Stimulated activated CD8-positive, alpha-beta memory T cell treated with anti-CD3 and anti-CD28 coated beads, Interleukin-7, amount 100 ng/mL, for 4 hours (primary cell): Measurements from ENCODE around the gene PLXNB2.

Experiments used
- DNase-seq, 2 donors: peaks; one replicate each; pipeline ENCODE4 v3.0.0-alpha.2; 2020; ENCODE audit warnings: low read depth in 2 of 2

PLXNB2 gene

DNA sequence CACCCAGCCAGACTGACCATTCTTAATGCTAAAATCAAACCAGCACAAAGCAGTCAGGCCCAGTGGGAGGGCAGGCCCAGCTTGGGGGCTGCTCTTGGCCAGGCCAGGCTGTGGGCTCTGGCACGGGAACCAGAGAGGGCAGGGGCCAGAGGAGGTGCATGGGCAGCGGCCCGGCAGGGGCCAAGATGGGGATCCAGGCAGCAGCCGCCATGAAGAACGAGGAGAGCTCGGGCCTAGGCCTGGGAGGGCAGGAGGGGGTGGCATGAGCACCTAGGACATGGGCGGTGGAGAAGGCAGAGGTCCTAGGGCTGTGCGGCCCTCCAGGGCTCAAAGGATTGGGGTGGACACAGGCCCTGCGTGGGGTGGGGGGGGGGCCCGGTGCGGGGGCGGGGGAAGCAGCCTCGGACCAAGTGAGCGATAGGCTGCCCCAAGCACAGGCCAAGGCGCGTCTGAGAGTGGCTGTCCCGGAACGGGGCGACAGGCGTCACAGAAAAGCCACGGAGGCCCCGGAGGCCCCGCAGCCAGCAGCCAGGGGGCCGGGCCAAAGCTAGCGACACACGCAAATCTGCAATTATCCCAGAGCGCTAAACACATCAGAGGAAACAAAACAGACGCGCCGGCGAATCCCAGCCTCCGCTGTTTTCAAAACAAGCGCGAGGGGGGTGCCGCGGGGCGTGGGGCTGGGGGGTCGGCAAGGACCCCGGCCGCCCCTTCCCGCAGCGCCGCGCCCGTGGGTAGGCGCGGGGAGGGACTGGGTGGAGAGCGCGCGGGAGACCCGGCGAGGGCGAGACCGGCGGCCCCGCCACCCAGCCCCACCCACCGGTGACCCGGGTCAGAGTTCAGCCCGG, 8.3 kb downstream of the PLXNB2 start:
- DNase-seq, result no peak

DNA sequence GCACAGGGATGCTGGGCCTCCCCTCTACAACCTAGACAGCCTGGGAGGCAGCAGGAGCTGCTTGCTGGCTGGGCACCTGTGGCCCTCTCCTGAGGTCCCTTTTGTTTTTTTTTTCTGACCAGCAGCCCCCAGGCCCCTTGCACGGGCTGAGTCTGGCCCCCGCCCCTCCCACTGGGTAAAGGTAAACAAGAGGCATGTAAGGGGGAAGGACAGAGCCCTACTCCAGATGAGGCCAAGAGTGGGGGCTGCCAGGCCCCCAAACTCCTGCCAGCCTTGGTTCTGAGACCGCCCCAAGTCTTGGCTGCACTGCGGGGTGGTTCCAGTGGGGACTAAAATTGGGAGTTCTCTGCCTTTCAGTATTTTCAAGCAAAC, 9.2 kb downstream of the PLXNB2 start:
- no peak for DNase-seq

DNA sequence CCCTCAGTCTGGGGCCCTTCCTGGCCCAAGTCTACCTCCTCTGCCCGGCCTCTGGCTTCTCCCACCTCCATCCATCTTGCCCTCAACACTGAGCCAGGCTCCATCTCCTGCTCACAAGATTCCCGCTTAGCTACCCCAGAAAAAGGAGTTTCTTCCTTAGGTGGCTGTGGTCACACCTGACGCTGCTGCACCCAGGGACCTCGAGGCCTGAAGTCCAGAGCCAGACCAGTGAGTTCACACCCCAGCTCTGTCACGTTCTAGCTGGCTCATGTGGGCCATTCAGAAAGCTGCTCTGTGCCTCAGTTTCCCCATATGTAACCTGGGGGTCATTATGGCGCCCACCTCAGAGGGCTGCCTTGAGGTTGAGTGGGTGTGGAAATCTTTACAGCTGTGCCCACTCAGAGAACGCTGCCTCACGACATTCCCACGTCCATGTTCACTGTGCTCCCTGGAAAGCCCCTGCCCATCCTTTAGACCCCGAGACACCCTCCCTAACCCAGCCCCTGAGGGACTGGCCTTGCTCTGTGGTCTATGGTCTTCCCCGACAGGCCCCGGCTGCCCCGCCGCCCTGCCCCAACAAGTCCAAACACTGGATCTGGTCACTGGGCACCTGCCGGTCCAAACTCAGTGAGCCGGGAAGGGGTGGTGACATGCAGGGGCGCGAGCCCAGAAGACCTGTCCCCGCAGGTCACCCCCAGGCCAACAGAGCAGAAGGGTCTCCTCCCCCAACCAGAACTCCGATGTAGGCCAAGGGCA, 9.8 kb downstream of the PLXNB2 start:
- DNase-seq, result no peak

DNA sequence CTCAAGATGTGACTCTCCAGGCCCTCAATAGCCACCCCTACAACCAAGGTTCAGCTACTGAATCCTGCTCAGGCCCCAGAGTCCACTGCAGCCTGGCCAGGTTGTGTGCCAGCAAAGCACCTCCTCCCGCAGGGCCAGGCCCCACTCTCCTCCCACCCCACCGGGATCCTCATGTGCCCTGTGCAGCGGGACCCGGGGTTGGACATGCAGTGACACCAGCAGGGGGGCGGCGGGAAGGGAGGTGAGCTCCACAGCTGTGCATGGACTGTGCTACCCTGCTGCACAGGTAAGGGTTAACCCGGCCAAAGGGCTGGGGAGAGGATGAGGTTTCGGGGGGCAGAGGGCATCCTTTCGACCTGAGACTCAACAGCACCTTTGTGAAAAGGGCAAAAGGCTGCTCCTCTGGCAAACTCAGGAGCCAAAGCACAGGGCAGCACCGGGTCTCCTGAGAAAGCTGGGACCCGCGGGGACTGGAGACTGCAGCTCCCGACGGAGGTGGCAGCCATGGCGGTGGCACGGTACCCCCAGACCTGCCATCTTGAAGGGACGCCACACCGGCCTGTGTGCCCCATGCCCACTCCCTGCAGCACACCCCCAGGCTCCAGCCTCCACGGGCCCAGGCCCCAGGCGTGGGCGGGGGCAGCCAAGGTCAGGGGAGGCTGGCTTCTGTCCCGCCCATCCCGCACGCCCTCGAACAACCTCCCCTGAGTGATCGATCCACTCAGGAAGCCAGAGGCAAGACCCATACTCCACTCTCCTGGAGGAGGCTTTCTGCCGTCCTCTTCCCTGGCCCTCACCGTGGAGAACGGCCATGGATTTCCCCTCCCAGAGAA, 10.6 kb downstream of the PLXNB2 start:
- DNase-seq, result no peak

DNA sequence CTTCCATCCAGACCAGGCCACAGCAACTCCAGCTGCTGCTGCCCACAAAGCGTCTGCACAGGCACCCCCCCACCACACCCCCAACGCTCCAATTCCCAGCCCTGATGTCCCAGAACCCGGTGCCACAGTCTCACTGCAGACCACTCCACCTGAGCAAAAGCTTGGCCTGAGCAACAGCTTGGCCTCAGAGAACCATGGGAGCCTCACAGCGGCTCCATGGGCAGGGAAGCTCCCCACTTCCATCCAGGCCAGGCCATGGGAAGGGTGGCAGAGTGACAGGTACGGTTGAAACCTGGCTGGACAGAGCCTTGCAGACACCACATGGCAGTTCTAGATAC, 13.2 kb downstream of the PLXNB2 start:
- DNase-seq, result no peak

DNA sequence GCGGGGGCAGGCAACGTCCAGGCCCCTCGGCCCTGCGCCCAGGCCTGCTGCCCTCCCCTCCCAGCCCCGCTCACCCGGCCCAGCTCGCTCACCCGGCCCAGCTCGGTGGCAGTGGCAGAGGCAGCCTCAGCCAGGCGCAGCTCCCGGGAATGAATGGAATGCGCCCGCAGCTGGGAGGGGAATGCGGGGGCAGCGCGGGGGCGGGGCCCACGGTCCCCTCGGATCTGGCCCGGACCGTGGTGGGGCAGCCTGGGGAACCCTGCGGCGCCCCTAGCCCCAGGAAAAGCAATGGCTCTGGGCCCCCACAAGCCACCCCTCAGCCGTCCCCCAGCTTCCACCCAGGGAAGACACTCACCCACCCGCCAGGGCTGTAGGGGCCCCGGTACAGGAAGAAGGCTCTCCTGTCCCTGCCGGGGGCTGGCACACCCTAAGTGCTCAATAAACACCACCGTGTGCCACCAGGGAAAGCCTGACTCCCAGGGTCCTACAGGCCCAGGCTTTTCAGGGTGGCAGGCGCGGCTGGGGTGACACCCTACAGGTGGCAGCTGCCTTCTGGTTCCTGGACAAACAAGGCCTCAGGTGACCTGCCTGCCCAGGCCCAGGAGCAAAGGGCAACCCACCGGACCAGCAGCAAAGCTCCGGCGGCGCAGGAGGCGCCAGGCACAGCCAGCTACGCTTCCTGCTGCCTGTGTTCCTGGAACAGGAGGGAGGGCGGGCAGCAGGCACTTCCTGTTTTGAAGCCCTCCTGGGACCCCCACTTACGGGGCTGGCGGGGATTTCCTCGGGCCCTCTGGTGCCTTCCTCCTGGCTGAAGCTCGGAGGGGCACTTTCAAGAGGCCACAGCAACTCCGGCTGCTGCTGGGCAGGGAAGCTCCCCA, 13.8 kb downstream of the PLXNB2 start:
- DNase-seq, result no peak

DNA sequence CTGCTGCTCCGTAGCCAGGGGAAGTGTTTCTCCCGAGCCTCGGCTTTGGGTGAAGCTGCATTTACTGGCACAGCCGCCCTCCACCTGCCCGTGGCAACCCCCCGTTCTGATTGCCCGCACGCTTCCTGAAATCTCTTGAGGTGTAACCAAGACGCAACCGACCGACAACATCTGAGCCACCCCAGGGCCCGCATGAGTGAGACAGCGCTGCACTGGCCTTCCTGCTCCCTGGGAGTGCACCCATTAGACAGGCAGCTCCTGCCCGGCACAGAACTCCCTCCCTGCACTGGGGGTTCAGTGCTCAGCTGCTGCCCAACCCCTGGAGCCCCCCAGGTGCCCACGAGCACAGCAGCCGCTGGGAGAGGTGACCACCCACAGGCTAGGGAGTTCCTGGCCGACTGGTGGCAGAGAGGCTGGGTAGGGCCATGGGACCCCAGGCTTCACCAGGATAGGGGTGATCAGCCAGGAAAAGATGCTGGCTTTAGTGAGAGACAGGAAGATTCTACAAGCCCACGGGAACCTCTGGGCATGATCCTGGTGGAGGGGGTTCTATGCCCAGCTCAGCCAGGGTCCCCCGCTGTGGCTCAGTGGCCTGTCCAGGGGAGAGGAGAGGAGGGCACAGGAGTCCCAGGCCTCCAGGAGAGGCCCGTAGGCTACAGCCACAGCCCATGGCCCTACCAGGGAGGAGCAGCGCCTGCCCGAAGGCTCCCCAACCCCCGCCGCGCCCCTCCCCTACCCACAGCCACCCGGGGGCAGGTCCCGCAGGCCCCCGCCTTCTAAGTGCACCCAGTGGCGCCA, 14.6 kb downstream of the PLXNB2 start:
- no peak for DNase-seq

DNA sequence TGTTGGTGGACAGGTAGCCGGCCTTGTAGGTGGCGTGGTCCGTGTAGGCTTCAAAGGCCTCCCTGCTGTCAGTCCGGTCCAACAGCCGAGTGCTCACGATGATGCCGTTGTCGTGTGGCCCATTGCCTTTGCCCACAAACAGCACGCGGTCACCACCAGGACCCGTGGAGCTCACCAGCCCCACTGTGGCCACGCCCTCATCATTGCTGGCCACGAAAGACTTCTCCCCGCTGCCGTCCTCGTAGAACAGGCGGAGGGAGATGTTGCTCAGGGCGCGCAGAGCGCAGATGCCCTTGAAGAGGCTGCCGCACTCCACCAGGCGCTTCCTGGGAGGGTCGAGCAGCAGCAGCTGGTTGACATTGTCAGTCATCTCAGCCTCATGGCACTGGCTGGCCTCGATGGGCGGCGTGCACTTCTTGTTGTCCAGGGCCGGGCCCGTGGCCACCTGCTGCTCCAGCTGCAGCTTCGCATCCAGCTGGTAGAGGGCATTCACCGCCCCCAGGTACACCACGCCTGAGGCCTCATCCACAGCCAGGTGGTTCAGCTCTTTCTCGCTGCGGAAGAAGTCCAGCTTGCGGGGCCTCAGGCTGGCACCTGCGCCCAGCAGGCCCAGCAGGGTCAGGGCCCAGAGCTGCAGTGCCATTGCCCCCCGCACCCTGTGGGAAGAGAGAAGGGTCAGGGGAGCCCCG, 17.4 kb downstream of the PLXNB2 start:
- DNase-seq, result no peak

DNA sequence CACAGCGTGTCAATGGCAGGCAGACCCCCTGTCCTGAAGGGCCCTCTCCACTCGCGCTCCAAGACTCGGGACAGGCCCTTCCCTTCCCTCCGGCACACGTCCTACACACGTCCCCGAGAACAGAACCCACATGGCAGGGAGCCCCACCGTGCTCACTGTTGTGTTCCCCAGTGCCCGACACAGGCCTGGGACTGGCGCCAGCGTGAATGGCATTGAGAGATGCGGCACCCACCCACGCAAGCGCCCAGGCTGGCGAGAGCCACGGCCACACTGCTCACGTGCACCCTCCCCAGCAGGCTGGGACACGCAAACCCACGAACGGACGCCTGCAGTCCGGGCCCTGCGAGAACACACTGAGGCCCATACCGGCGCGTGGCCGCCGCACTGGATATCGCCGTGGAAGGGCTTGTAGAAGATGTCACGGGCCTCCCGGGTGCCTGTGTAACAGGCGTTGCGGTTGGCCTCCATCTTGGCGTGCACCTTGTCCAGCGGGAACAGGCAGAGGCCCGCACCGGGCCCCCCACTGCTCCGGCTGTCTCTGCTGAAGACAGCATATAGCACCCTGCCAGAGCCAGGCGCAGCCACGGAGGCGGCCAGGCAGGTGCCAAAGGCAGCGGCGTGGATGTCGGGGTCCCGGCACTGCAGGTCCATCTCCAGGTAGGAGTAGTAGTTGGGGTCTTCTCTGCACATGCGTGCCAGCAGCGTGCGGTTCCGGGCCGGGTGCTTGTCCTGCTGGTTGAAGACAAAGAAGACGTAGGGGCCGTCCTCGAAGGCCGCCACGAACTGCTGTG, 18.1 kb downstream of the PLXNB2 start:
- DNase-seq, result no peak

DNA sequence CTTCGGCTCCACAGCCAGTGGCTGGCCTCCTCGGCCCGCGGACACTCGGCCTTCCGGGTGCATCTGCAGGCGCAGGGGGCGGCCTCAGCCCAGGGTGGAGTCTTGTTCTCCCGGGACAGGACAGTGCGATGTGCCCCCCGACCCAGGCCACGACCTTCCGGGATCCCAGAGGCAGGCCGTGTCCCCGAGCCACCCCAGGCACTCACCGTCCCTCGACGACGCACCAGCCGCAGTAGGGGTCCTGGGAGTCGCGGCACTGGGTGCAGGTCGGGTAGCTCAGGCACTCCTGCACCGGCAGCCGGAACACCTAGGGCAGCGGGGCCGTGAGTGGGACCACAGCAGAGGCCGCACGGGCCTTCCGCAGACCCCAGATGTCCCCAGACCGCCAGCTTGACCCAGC, 19.7 kb downstream of the PLXNB2 start:
- no peak for DNase-seq

DNA sequence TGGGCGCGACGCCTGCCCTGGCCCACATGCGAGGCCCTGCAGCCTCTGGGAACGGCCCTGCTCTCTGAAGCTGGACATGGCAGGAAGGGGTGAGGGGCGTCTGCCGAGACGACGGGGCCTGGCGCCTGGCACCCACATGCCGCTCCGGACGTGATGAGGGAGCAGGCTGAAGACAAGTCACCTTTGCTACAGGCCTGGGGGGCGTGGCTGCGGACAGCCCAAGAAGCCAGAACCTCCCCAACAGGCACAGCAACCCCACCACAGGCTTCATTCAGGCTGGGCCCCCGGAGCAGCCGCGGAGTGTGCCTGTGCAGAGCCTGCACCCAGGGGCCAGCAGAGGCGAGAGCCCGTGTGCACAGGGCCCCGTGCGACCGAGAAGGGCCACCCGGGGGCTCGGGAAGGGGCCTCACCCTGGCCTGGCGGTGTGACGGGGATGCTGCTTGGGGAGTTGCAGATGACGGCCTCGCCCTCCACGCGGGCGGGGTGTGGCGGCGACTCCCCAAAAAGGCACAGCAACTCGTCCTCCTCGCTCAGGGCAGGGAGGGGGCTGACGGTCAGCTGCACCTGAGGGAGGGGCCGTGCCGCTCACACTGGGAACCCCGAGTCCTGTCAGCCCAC, 20.6 kb downstream of the PLXNB2 start:
- no peak for DNase-seq

DNA sequence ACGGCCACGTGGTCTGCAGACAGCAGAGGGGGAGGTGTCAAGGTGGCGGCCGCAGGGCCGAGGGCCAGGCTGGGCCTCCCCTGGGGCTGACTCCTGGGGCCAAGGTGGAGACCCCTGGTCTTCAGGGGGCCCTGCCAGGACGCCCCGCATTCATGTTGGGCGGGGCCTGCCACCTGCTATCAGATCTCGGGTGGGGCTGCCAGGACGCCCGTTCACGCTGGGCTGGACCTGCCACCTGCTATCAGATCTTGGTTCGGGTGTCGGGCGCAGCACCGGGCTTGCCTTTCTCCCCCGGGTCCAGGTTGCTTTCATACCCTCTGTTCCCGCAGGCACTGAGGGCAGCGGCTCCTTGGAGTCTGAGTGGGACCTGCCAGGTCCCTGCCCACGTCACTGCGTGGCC, 21.2 kb downstream of the PLXNB2 start:
- DNase-seq, result no peak

DNA sequence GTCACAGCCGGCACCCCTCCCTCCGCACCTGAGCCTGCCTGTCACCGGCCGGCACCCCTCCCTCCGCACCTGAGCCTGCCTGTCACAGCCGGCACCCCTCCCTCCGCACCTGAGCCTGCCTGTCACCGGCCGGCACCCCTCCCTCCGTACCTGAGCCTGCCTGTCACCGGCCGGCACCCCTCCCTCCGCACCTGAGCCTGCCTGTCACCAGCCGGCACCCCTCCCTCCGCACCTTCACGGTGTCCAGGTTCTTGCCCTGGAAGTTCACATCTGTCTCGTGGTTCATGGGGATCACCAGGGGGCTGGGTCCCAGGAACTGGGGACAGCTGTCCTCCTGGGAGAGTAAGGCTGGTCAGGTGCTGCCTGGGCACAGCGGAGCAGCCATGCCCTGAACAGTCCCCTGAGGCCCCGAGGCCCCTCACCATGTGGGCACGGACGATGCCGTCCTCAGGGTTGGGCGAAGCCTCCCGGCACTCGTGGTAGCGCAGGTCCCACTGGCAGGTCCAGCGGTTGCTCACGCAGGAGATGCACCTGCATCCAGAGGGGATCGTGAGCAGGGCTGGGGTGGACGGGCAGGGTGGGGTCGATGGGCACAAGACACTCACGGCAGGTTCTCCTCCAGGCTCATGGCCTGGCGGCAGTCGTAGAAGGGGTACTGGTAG, 21.7 kb downstream of the PLXNB2 start:
- no peak for DNase-seq

DNA sequence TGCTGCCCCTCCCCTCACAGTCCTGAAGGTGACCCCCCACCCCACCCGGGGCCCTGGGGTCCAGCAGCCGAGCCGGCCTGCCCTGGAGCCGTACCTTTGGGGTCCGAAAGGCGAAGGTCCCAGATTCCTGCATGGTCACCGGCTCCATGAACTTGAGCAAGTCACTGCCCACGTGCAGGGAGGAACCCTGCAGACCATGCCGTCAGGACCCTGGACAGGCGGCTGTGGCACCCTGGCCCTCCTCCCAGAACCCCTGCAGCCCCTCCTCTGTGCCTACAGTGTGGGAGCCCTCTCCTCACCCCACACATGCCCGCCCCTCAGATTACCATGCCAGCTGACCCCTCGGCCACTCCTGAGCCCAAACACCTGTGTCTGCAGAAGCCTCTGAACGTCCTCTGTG, 23.0 kb downstream of the PLXNB2 start:
- DNase-seq, result no peak

DNA sequence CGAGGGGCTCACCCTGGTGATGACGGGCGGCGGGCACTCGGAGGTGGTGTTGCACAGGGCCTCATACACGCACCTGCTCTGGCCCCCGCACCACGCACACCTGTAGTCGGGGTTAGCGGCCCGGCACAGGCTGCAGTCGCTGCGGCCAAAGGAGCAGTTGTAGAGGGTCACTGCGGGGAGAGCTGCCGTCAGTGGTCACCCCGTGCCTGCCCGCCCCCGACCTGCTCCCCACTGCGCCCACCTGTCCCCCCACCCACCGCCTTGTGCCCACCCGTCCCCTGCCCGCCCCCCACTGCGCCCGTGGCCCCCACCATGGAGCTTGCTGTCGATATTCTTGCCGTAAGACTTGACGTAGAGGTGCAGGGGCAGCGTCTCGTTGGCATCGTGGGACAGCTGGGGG, 23.6 kb downstream of the PLXNB2 start:
- DNase-seq, result no peak

DNA sequence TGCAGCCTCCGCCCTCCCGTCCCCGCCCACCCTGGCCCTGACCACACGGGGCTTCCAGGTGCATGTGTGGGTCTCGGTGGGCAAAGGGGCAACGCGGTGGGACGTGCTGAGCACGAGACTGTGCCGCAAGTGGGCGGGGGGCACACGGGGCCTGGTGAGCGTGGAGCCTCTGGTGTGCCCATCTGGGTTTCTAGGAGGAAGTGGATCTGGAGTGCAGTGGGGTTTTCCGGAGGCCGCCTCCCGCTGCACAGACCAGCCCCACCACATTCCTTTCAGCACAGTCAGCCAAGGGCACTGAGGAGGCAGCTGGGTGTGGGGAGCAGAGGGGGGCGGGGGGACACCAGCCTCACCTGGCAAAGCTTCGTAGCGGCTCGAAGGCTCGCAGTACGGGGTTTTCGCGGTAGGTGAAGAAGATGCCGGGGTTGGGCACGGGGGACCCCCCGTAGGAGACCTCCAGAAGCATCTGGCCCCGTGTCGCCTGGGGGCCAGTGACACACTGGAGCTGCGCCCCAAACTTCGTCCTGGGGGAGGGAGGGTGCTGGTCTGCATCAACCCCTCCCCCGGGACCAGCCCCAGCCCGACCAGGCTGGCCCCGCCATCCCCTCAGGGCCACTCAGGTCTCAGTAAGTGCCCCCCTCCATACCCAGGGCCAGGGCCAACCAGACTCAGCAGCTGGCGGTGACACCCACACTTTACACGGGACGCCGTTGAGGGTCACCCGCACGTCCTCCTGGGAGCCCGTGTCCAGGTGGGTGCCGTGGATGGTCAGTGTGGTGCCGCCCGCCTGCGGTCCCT, 24.9 kb downstream of the PLXNB2 start:
- DNase-seq, result no peak

DNA sequence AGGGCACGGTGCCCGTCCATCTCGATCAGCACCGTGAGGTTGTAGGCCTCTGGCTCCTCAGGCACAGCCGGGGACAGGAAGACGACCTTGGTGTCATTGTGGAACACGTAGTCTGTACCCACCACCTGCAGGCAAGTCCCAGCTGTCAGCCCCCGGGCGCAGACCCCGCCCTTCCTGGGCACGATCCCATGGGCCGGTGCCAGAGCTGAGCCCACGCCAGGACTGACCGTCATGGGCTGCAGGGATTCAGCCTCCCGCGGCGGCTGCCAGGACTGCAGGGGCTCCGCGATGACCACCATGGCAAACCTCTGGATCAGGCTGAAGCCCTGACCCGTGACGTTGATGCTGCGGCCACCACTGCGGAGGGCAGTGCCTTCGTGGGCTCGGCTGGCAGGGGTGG, 25.5 kb downstream of the PLXNB2 start:
- DNase-seq, result no peak

DNA sequence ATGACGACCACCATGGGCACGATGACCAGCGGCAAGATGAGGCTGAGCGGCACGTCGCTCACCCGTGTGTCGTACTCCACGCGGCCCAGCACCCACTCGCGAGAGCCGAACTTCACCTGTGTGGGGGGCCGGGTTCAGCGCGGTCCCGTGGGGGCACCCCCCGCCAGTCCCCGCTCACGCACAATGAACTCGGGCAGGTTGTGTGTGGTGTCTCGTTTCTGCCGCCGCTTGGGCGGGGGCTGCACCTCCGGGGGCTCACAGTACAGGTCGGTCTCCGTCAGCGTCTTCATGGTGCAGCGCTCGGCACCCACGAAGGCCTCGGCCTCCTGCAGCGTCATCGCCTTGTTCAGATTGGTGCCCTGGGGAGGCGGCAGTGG, 26.1 kb downstream of the PLXNB2 start:
- no peak for DNase-seq
